HepG2 (cell line): ENCODE data around the gene ATP2A3. TPM values are rescaled to one million over a fixed set of nuclear protein-coding genes. Genes with fewer than 3 reads are reported as not detected.

ENCODE experiments used
- BORCS8-MEF2B ChIP-seq: sonication (generic); formaldehyde crosslinking; IDR thresholded peaks from 2 replicates; pipeline ENCODE4 v1.8.0; 2022; ENCODE audit warnings: mild to moderate bottlenecking, missing genetic modification reagents
- CENPX ChIP-seq: sonication (generic); formaldehyde crosslinking; IDR thresholded peaks from 2 replicates; pipeline ENCODE4 v1.9.0; 2021; ENCODE audit warnings: mild to moderate bottlenecking, missing genetic modification reagents, moderate library complexity
- E2F1 ChIP-seq: sonication (generic); formaldehyde crosslinking; IDR thresholded peaks from 2 replicates; pipeline ENCODE4 v1.5.0; 2020; ENCODE audit warnings: missing genetic modification reagents
- EEA1 ChIP-seq: sonication (generic); formaldehyde crosslinking; IDR thresholded peaks from 2 replicates; pipeline ENCODE4 v1.5.1; 2020; ENCODE audit warnings: mild to moderate bottlenecking, missing genetic modification reagents, borderline replicate concordance
- IRF1 ChIP-seq: sonication (generic); formaldehyde crosslinking; IDR thresholded peaks from 2 replicates; pipeline ENCODE4 v1.4.0; 2020; ENCODE audit warnings: low read depth, mild to moderate bottlenecking, missing genetic modification reagents
- MNT ChIP-seq: fragments of 450-650 bp; IDR thresholded peaks from 2 replicates; pipeline ENCODE4 v1.6.1; 2016
- RFX3 ChIP-seq: IDR thresholded peaks from 2 replicates; pipeline ENCODE4 v1.6.1; 2016; ENCODE audit warnings: missing biosample characterization, missing genetic modification reagents
- USF2 ChIP-seq, 2 experiments: sonication (generic) in 1 of 2; formaldehyde crosslinking in 1 of 2; IDR thresholded peaks; 2 replicates each; pipeline versions ENCODE4 v1.5.1 to v1.6.1; 2011 to 2020; ENCODE audit warnings: borderline replicate concordance in 1 of 2, low read depth in 1 of 2, low read length in 1 of 2, mild to moderate bottlenecking in 1 of 2, missing genetic modification reagents in 1 of 2, moderate library complexity in 1 of 2
- ZFYVE20 ChIP-seq: sonication (generic); formaldehyde crosslinking; IDR thresholded peaks from 2 replicates; pipeline ENCODE4 v1.8.0; 2023; ENCODE audit warnings: low read depth, mild to moderate bottlenecking, moderate library complexity, missing genetic modification reagents, borderline replicate concordance
- ZNF451 ChIP-seq: sonication (generic); formaldehyde crosslinking; IDR thresholded peaks from 2 replicates; pipeline ENCODE4 v1.5.0; 2020; ENCODE audit warnings: mild to moderate bottlenecking, missing genetic modification reagents
- ZNF513 ChIP-seq: sonication (generic); formaldehyde crosslinking; conservative IDR thresholded peaks from 2 replicates; pipeline ENCODE4 v1.5.0; 2020; ENCODE audit warnings: missing genetic modification reagents
- ZNF547 ChIP-seq: sonication (generic); formaldehyde crosslinking; IDR thresholded peaks from 2 replicates; pipeline ENCODE4 v1.5.1; 2020; ENCODE audit warnings: mild to moderate bottlenecking, missing genetic modification reagents
- ZNF557 ChIP-seq: sonication (generic); formaldehyde crosslinking; IDR thresholded peaks from 2 replicates; pipeline ENCODE4 v1.4.0; 2020; ENCODE audit warnings: missing genetic modification reagents
- ZNF7 ChIP-seq: IDR thresholded peaks from 2 replicates; pipeline ENCODE4 v1.6.1; 2016; ENCODE audit warnings: missing biosample characterization, missing genetic modification reagents
- ZNF766 ChIP-seq: sonication (generic); formaldehyde crosslinking; IDR thresholded peaks from 2 replicates; pipeline ENCODE4 v1.5.0; 2020; ENCODE audit warnings: missing genetic modification reagents, borderline replicate concordance
- ZSCAN12 ChIP-seq: sonication (generic); formaldehyde crosslinking; IDR thresholded peaks from 2 replicates; pipeline ENCODE4 v1.9.0; 2021; ENCODE audit warnings: mild to moderate bottlenecking, missing genetic modification reagents
- polyA plus RNA-seq, 8 experiments: library from polyadenylated mRNA; depleted of rRNA in 3 of 8; stranded (reverse) in 7 of 8; unstranded in 1 of 8; fragments of >200 nt; fragmentation: Illumina TruSeq in 4 of 8; extraction: Trizol in 4 of 8; gene quantifications; 2 replicates each; pipeline versions ENCODE4 v1.2.1 to v1.2.3, GENCODE V29; 2011 to 2016; ENCODE audit warnings: low read depth in 4 of 8, missing spikeins in 1 of 8, mixed read lengths in 1 of 8; ENCODE audit not compliant: insufficient read depth in 1 of 8
- total RNA-seq, 5 experiments: library from RNA; depleted of rRNA; stranded (reverse); fragments of >200 nt; fragmentation: Illumina TruSeq; extraction: Trizol; gene quantifications; 2 replicates each; pipeline ENCODE4 v1.2.3, GENCODE V29; 2016; ENCODE audit warnings: low read depth in 1 of 5

ATP2A3 gene
- total and polyA plus RNA-seq, 2 of the 13 experiments (the other 11 are each of a cell fraction or from before 2014, with no cell fraction given) = 0.07 TPM; not detected in 1

- TF ChIP-seq E2F1 (CRISPR knock-in tag) (no peak), ZNF513 (CRISPR knock-in tag) (peak; percentile 73; the same call in 1 of the 2 replicates), USF2 (IDR thresholded peaks at IDR 0.05; ENCODE audit: low read depth, low read length) (no peak), USF2 (CRISPR knock-in tag; IDR thresholded peaks at IDR 0.05; ENCODE audit: borderline replicate concordance) (no peak), RFX3 (CRISPR knock-in tag) (no peak), MNT (no peak), ZNF451 (CRISPR knock-in tag) (no peak), ZNF547 (CRISPR knock-in tag) (no peak), EEA1 (CRISPR knock-in tag) (no peak), ZSCAN12 (CRISPR knock-in tag) (peak; percentile 97; the same call in 1 of the 2 replicates), IRF1 (CRISPR knock-in tag) (no peak), ZNF557 (CRISPR knock-in tag) (peak; percentile 93), ZFYVE20 (CRISPR knock-in tag) (no peak), CENPX (CRISPR knock-in tag) (no peak), ZNF766 (peak; percentile 89; the same call in 1 of the 2 replicates), BORCS8-MEF2B (CRISPR knock-in tag) (peak; percentile 93), ZNF7 (no peak)
Observed at GRCh38 chr17:4004517-4005295, 40.5 kb upstream of the ATP2A3 start (continued).
